H9 (cell line): ENCODE data around the gene NXN. TPM values are rescaled to one million over a fixed set of nuclear protein-coding genes. Genes with fewer than 3 reads are reported as not detected.

Source experiments
- DNase-seq: peaks from one replicate; pipeline ENCODE4 v3.0.0-alpha.2; 2017
- H2AFZ ChIP-seq: one replicate; pipeline ENCODE4 v1.6.1; 2013; ENCODE audit warnings: mild to moderate bottlenecking, low read length, control low read depth, moderate library complexity
- H2AK5ac ChIP-seq: 2 replicates; pipeline ENCODE4 v1.6.1; 2013; ENCODE audit warnings: low read length, control low read depth, mixed read lengths; ENCODE audit not compliant: insufficient read length
- H2BK120ac ChIP-seq: one replicate; pipeline ENCODE4 v1.6.1; 2013; ENCODE audit warnings: low read depth, mild to moderate bottlenecking, low read length, control low read depth, inconsistent platforms; ENCODE audit not compliant: poor library complexity, severe bottlenecking
- H2BK12ac ChIP-seq: 2 replicates; pipeline ENCODE4 v1.6.1; 2013; ENCODE audit warnings: low read length, control low read depth, mixed read lengths, low read depth; ENCODE audit not compliant: insufficient read length
- H2BK15ac ChIP-seq: 2 replicates; pipeline ENCODE4 v1.6.1; 2013; ENCODE audit warnings: low read depth, low read length, control low read depth
- H2BK20ac ChIP-seq: one replicate; pipeline ENCODE4 v1.6.1; 2013; ENCODE audit warnings: low read depth, mild to moderate bottlenecking, low read length, control low read depth, inconsistent platforms; ENCODE audit not compliant: poor library complexity, severe bottlenecking
- H2BK5ac ChIP-seq: 2 replicates; pipeline ENCODE4 v1.6.1; 2013; ENCODE audit warnings: low read length, control low read depth, mixed read lengths; ENCODE audit not compliant: insufficient read length
- H3K14ac ChIP-seq: 2 replicates; pipeline ENCODE4 v1.6.1; 2013; ENCODE audit warnings: low read length, control low read depth; ENCODE audit not compliant: insufficient read depth
- H3K18ac ChIP-seq: 2 replicates; pipeline ENCODE4 v1.6.1; 2013; ENCODE audit warnings: low read depth, mild to moderate bottlenecking, mixed read lengths, low read length, control low read depth; ENCODE audit not compliant: insufficient read length
- H3K23ac ChIP-seq: 2 replicates; pipeline ENCODE4 v1.6.1; 2013; ENCODE audit warnings: low read length, control low read depth, mixed read lengths, low read depth; ENCODE audit not compliant: insufficient read length
- H3K23me2 ChIP-seq: 2 replicates; pipeline ENCODE4 v1.6.1; 2013; ENCODE audit warnings: low read depth, mild to moderate bottlenecking, mixed read lengths, low read length, control low read depth; ENCODE audit not compliant: insufficient read length, poor library complexity, severe bottlenecking
- H3K27ac ChIP-seq: 2 replicates; pipeline ENCODE4 v1.5.1; 2013; ENCODE audit warnings: low read length, control low read depth, mixed read lengths, low read depth; ENCODE audit not compliant: insufficient read length
- H3K27me3 ChIP-seq: 2 replicates; pipeline ENCODE4 v1.6.1; 2013; ENCODE audit warnings: low read length, control low read depth, inconsistent platforms; ENCODE audit not compliant: insufficient read depth
- H3K4ac ChIP-seq: 2 replicates; pipeline ENCODE4 v1.6.1; 2013; ENCODE audit warnings: low read depth, mild to moderate bottlenecking, control low read depth, inconsistent platforms, low read length, moderate library complexity
- H3K4me1 ChIP-seq: 2 replicates; pipeline ENCODE4 v1.6.1; 2013; ENCODE audit warnings: low read length, control low read depth, inconsistent platforms; ENCODE audit not compliant: insufficient read depth
- H3K4me2 ChIP-seq: 2 replicates; pipeline ENCODE4 v1.6.1; 2013; ENCODE audit warnings: low read length, control low read depth, mixed read lengths; ENCODE audit not compliant: insufficient read length, insufficient read depth
- H3K56ac ChIP-seq: 2 replicates; pipeline ENCODE4 v1.6.1; 2013; ENCODE audit warnings: low read depth, mild to moderate bottlenecking, mixed read lengths, low read length, control low read depth; ENCODE audit not compliant: insufficient read length
- H3K79me1 ChIP-seq: 2 replicates; pipeline ENCODE4 v1.6.1; 2013; ENCODE audit warnings: low read depth, mild to moderate bottlenecking, moderate library complexity, low read length, control low read depth, inconsistent platforms; ENCODE audit not compliant: insufficient read depth, poor library complexity, severe bottlenecking
- H3K79me2 ChIP-seq: 2 replicates; pipeline ENCODE4 v1.6.1; 2013; ENCODE audit warnings: low read length, control low read depth, inconsistent platforms; ENCODE audit not compliant: insufficient read depth
- H3K9ac ChIP-seq: 2 replicates; pipeline ENCODE4 v1.6.1; 2013; ENCODE audit warnings: low read length, control low read depth, mixed read lengths; ENCODE audit not compliant: insufficient read length; ENCODE audit errors: extremely low read depth
- H3K9me3 ChIP-seq: one replicate; pipeline ENCODE4 v1.6.1; 2013; ENCODE audit warnings: low read depth, low read length, inconsistent platforms; ENCODE audit not compliant: control insufficient read depth
- H3T11ph ChIP-seq: one replicate; pipeline ENCODE4 v1.6.1; 2013; ENCODE audit warnings: mild to moderate bottlenecking, low read length, control low read depth, inconsistent platforms
- H4K20me1 ChIP-seq: one replicate; pipeline ENCODE4 v1.6.1; 2013; ENCODE audit not compliant: control insufficient read depth, insufficient read length, insufficient read depth
- H4K5ac ChIP-seq: 2 replicates; pipeline ENCODE4 v1.6.1; 2013; ENCODE audit warnings: low read depth, mild to moderate bottlenecking, mixed read lengths, low read length, control low read depth; ENCODE audit not compliant: insufficient read length
- H4K8ac ChIP-seq: replicated peaks from 2 replicates; pipeline ENCODE4 v1.6.1; 2013; ENCODE audit warnings: low read length, control low read depth, mixed read lengths, low read depth; ENCODE audit not compliant: insufficient read length
- H4K91ac ChIP-seq: 2 replicates; pipeline ENCODE4 v1.6.1; 2013; ENCODE audit warnings: low read depth, mild to moderate bottlenecking, moderate library complexity, mixed read lengths, low read length, control low read depth; ENCODE audit not compliant: insufficient read length
- H3K27ac Mint-ChIP-seq, 3 experiments: 2 replicates in 2 of 3; 3 replicates in 1 of 3; pipeline ENCODE4 v1.8.0; 2020 to 2021; ENCODE audit warnings: mixed read lengths in 3 of 3, mild to moderate bottlenecking in 1 of 3, moderate library complexity in 1 of 3
- H3K27me3 Mint-ChIP-seq: 2 replicates; pipeline ENCODE4 v1.8.0; 2021; ENCODE audit warnings: low read depth, mild to moderate bottlenecking, moderate library complexity, mixed read lengths
- H3K36me3 Mint-ChIP-seq, 3 experiments: 2 replicates in 2 of 3; 3 replicates in 1 of 3; pipeline ENCODE4 v1.8.0; 2020 to 2021; ENCODE audit warnings: low read depth in 3 of 3, mixed read lengths in 3 of 3; ENCODE audit not compliant: insufficient read depth in 1 of 3
- H3K4me1 Mint-ChIP-seq, 2 experiments: 2 replicates each; pipeline ENCODE4 v1.8.0; 2020; ENCODE audit warnings: mixed read lengths in 2 of 2
- H3K4me3 Mint-ChIP-seq, 2 experiments: 2 replicates in 1 of 2; 3 replicates in 1 of 2; pipeline ENCODE4 v1.8.0; 2020 to 2021; ENCODE audit warnings: mild to moderate bottlenecking in 2 of 2, mixed read lengths in 2 of 2, moderate library complexity in 1 of 2
- H3K9me3 Mint-ChIP-seq, 2 experiments: 2 replicates in 1 of 2; 3 replicates in 1 of 2; pipeline ENCODE4 v1.8.0; 2020; ENCODE audit warnings: mild to moderate bottlenecking in 2 of 2, mixed read lengths in 2 of 2, moderate library complexity in 1 of 2
- CTCF ChIP-seq: fragments of 200-600 bp; sonication (generic); conservative IDR thresholded peaks from 3 replicates; pipeline ENCODE4 v1.8.0; 2021; ENCODE audit warnings: antibody characterized with exemption, mild to moderate bottlenecking
- WGBS: extraction: QIAGEN DNeasy Blood & Tissue Kit; methylation state at CpG from one replicate; pipeline ENCODE4 v1.1.7; 2013; ENCODE audit warnings: missing lambda C conversion rate, low lambda C conversion rate, mixed read lengths; ENCODE audit not compliant: insufficient read length; ENCODE audit errors: extremely low coverage; 5-methylcytosine and 5-hydroxymethylcytosine counted together
- total RNA-seq: library from RNA; stranded (reverse); gene quantifications from 2 replicates; pipeline ENCODE4 v1.2.1, GENCODE V29; 2021

NXN gene
- total RNA-seq, 1 experiment from 2014 or later = 93.6 TPM

GRCh38 chr17:925817-926216, 53.8 kb downstream of the NXN start:
- Histone ChIP-seq H2BK12ac (no peak overlapping the region), H2BK120ac (no peak overlapping the region), H2BK20ac (no peak overlapping the region), H3K79me1 (peaks cover 8% of the 10 kb centered on the region), H4K20me1 (no peaks in the 10 kb centered on the region), H2AFZ (no peak overlapping the region), H3K27me3 (no peaks in the 10 kb centered on the region), H3K4ac (no peak overlapping the region), H3K4me1 (peaks cover 5% of the 10 kb centered on the region; the same call in 1 of the 2 replicates), H3K56ac (no peak overlapping the region), H2AK5ac (no peak overlapping the region), H3K23me2 (no peaks in the 10 kb centered on the region), H3K9ac (no peak overlapping the region), H4K8ac (no peak overlapping the region), H3K18ac (no peak overlapping the region), H3K9me3 (no peaks in the 10 kb centered on the region), H4K5ac (no peak overlapping the region), H4K91ac (no peak overlapping the region), H3K23ac (no peak overlapping the region), H3T11ph (no peak overlapping the region), H2BK5ac (no peak overlapping the region), H3K27ac (no peak overlapping the region), H3K14ac (no peak overlapping the region), H2BK15ac (no peak overlapping the region), H3K4me2 (no peak overlapping the region), H3K79me2 (peaks cover 9% of the 10 kb centered on the region; the same call in 1 of the 2 replicates)
- DNase-seq = no peak
- no peak for TF ChIP-seq CTCF
- Mint-ChIP-seq H3K4me3 (no peak overlapping the region), H3K36me3 (peaks cover 4 to 27% (median 22%) of the 10 kb centered on the region in 3 experiments; a peak in 6 of 7 replicates), H3K27ac (peak overlapping the region; percentile 32 to 79 (median 71); a peak in 5 of 7 replicates), H3K27me3 (no peaks in the 10 kb centered on the region), H3K4me1 (peaks cover 57 to 64% of the 10 kb centered on the region in 2 experiments), H3K9me3 (no peaks in the 10 kb centered on the region)
- no CpG with 5 or more reads among the region's 6 CpGs for WGBS
